GM21737 (cell line): ENCODE data around the gene SDHAF2.
"Not testable (repeated sequence)": the region's sequence is repeated elsewhere in the genome, so short reads cannot be mapped to it uniquely, and the experiment has no call there.

ENCODE experiments used
- ATAC-seq: cut with Tn5 transposase; IDR thresholded peaks from one replicate; pipeline ENCODE4 v1.9.1; 2021; ENCODE audit warnings: mild to moderate bottlenecking, moderate library complexity; ENCODE audit not compliant: unreplicated experiment

Gene SDHAF2

DNA sequence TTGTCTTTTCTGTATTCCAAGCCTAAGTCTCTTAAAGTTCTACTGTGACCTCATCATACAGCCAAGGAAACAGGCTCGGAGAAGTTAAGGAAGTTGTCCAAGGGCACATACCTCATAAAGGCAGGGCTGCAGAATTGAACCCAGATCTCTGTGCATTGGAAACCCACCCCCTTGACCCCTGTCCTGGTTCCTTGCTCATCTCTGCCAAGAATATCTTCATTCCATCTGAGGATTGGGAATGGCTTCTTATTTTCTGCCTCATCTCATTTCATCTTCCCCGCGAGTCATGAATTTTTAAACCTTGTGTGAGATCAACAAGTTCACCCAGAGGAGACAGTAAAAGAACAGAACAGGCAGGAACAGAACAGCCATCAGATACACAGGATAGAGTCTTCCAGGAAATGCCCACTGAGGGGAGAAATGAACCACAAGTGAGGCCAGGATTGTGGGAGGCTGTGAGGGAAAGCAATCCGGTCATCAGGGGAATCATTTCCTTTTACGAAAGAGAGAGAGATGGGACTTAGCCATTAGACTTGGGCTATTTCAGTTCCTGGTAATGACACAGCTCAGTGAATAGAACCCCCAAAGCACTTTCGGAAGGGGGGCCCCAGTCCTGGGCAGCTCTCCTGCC, 44.2 kb downstream of the SDHAF2 start:
- ATAC-seq: no peak

- ATAC-seq: no peak
Observed at GRCh38 chr11:61475433-61475832, 45.5 kb downstream of the SDHAF2 start.

- ATAC-seq: no peak
Observed at GRCh38 chr11:61476371-61476770, 46.4 kb downstream of the SDHAF2 start.

DNA sequence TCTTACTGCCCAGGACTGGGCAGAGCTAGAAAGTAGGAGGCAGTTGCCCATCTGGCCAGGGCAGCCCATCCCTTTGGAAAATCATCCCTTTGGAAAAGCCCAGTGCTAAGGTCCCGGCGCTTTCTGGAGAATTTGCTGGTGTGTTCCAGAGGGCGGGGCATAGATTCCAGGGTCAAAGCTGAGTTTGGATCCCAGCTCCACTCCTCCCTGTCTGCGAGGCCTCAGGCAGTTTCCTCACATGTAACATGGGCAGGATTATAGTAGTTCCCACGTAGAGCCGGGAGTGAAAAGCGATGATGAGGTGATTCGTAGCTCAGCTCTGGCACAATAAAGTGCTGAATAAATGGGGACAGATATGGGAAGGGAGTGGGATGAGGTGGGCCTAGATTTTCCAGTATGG, 47.2 kb downstream of the SDHAF2 start:
- ATAC-seq: no peak

DNA sequence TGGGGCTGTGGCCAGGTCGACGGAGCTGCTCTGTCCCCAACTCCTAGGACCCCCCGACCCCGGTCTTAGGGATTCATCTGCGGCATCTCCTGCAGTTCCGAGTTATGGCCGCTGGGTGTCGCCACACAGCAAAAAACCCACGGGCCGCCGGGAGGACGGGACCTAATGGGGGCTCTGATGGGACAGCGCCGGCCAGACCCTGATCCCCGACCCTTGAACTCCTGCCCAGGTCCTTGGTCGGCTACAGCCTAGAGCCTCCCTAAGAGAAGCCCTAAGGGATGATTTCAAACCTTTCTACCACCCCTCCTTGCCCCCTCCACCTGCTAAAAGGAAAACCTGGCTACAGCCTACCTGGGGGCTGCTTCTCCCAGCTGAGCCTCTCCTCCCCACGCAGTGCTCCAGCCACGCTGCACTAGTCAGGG, 47.8 kb downstream of the SDHAF2 start:
- no peak for ATAC-seq

DNA sequence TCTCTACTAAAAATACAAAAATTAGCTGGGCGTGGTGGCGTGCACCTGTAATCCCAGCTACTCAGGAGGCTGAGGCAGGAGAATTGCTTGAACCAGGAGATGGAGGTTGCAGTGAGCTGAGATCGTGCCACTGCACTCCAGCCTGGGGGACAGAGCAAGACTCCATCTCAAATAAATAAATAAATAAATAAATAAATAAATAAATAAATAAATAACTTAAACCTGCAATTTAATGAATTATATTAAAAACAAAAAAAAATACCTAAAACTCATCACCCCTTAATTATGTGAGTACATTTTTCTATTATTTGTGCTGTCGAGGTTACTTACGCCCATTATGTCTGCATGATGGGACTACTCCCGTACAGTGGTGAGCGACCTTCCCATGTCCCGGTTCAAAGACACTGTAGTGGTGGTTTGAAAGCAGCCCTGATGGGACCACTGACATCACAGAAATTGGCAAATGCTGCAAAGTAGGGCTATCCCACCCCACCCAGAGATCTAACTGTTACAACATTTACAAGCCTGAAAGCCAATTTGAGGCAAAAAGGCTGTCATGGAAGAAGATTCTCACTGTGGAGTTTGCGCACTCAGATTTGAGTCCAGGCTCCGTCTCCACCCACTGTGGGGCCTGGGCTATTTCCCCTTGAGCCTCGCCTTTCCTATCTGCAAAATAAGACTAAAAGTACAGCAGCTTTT, 49.6 kb downstream of the SDHAF2 start:
- not testable (repeated sequence) for ATAC-seq

GRCh38 chr11:61480261-61480993, 50.5 kb downstream of the SDHAF2 start:
- ATAC-seq: no peak

GRCh38 chr11:61480994-61481335, 51.0 kb downstream of the SDHAF2 start:
- no peak for ATAC-seq

DNA sequence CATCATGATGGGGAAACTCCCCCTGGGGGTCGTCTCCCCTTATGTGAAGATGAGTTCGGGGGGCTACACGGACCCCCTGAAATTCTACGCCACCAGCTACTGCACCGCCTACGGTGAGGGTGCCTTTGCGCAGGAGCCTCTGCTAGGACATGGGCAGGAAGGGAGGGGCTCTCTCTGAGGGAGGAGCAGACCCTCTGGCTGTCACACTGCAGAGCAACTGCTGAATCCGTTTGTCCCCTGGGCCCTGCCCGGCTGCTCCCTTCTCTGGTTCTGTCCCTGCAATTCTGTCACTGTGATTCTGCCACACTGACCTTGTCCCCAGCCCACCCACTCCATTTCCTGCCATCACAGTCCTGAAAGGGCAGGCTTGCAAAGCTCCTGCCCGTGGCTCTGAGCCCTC, 51.9 kb downstream of the SDHAF2 start:
- ATAC-seq: no peak

- ATAC-seq: no peak
Observed at GRCh38 chr11:61482513-61482912, 52.6 kb downstream of the SDHAF2 start.

DNA sequence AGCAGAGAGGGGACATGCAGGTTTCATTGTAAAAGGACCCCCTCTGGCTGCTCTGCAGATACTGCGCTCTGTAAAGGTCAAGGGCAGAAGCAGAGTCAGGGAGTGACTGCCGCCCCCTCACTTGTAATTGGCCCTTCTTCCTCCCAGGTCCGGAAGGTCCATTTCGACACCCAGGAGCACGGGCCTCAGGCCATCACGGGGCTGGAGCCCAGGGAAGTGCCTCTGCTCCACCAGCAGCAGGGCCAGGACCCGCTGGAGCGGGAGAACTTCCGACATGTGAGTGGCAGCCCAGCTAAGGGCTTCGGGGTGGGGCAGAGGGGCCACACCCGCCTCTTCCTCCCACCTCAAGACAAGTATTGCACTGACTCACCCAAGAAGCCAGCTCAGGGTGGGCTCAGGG, 54.6 kb downstream of the SDHAF2 start:
- no peak for ATAC-seq

DNA sequence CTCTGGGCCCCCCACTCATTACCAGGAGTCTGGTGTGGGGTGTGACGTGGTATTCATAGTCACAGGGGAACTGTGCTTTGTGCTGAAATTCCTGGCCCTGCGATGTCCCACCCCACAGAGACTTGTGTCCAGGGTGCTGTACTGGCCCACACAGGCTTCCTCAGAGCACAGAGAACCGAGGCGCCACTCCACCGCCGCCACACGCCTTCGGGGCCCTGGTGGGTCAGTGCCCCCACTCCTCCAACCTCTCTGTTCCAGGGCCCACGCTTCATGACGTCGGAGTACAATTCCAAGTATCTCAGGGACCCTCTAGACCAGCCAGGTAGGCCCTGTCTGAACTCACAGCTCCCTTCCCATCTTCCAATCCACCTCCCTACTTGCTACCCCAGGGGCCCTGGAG, 55.2 kb downstream of the SDHAF2 start:
- no peak for ATAC-seq

DNA sequence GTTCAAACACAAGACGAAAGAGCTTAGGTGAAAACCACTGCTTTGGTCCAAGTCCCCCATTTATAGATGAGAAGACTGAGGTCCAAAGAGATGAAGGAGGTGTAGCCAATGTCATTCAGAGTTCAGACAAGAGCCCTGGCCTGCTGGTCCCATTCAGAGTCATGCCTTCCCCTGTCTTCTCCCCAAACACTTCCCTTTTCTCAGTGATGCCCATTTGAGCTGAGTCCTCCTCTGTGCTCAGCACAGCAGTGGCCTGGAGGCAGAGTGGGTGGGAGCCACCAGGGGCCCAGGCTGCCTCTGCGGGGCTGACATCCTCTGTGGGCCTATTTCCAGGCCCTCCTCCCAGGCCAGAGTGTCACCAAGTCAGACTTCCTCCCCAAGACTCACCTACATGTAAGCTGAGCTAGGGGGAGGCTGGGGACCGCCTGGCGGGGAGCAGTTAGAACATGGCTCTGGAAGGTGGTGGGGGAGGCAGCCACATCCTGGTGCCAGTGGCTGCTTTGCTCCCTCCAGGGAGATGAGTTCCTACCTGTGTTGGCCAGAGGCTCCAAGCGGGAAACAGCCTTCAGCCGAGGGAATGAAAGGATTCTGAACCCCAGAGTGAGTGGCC, 56.2 kb downstream of the SDHAF2 start:
- ATAC-seq: no peak

- ATAC-seq: no peak
Observed at GRCh38 chr11:61486779-61487178, 56.9 kb downstream of the SDHAF2 start.

- no peak for ATAC-seq
Observed at GRCh38 chr11:61487342-61488025, 57.6 kb downstream of the SDHAF2 start.

- no peak for ATAC-seq
Observed at GRCh38 chr11:61488651-61489291, 58.8 kb downstream of the SDHAF2 start.

- ATAC-seq: no peak
Observed at GRCh38 chr11:61489833-61490721, 60.2 kb downstream of the SDHAF2 start.

- no peak for ATAC-seq
Observed at GRCh38 chr11:61491736-61492395, 61.9 kb downstream of the SDHAF2 start.

DNA sequence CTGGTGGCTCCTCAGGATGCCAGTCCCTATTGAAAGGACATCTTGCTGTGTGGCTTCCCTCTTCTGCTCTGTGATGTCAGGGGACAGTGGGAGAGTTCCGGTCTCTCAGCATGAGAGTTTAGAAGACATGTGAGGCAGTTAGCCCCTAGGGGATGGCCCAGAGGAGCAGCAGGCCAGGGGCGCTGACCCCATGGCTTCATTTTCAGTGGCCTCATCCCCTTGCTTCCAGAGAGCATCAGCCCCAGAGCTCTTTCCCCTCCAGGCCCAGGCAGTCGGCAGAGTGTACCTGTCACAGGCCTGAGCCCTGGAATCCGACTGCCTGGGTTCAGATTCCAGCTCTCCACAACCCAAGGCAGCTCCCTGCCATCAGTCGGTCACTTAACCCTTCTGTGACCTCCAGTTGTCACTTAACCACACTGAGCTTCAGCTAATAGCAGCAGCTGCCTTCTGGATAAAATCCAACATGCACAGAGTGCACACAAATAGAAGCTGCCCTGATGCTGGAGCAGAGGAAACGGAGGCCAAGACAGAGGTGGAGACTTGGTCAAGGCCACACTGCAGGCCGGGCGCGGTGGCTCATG, 64.5 kb downstream of the SDHAF2 start:
- no peak for ATAC-seq
